HG03196 (cell line): ENCODE data around the gene UNC5B.

ENCODE experiments used
- ATAC-seq: cut with Tn5 transposase; IDR thresholded peaks from one replicate; pipeline ENCODE4 v1.9.1; 2021; ENCODE audit not compliant: unreplicated experiment

Gene UNC5B

DNA sequence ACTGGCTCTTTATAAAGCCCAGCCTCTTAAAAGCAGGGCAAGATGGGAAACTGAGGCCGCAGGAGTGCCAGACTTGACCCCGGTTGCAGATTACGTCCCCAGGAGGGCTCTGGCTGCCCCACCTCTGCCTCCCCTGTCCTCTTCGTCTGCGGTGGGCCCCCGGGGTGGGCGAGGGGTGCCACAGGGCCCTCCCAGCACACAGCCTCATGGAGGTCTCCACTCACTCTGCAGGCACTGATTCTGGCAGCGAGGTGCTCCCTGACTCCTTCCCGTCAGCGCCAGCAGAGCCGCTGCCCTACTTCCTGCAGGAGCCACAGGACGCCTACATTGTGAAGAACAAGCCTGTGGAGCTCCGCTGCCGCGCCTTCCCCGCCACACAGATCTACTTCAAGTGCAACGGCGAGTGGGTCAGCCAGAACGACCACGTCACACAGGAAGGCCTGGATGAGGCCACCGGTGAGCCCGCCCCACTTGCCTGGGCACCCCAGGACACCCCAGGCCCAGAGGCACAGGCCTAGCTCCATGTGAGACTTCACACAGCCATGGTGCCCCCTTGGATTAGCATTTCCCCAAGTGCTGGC lies 67.3 kb downstream of the UNC5B start:
- no peak for ATAC-seq

DNA sequence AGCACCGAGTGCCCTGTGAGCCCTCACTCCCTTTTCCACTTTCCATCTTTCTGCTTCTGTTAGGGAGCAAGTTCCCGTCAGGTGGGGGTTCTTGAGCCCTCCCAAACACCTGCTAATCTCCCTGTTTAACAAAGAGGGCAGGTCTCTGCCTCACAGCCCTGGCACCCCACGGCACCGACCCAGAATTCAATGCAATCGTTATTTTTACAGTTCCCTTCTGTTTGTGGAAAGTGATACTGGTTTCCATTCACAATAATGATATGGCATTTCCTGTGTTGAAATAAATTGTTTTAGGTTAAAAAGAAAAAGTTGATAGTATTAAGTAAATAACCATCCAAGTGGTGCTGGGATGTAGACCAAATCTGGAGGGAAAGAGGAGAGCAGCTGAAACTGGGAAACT lies 67.8 kb downstream of the UNC5B start:
- no peak for ATAC-seq

DNA sequence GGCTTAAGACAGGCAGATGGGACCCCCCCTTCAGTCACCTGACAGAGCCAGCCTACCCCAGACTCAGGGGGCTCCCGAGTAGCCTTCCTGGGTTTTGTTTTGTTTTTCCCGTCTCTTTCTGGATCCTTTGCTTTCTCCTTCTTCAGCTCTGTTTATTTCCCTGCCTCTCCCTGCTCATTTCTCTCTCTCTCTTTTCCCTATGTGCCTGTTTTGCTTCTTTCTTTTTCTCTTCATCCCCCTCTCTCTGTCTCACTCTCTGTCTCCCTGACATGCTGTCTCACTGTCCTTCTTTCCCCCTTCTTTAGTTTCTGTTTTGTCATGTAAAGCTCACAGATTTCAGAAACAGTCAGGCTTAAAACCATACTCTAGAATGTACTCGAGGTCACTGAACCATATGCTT lies 68.5 kb downstream of the UNC5B start:
- ATAC-seq: no peak

DNA sequence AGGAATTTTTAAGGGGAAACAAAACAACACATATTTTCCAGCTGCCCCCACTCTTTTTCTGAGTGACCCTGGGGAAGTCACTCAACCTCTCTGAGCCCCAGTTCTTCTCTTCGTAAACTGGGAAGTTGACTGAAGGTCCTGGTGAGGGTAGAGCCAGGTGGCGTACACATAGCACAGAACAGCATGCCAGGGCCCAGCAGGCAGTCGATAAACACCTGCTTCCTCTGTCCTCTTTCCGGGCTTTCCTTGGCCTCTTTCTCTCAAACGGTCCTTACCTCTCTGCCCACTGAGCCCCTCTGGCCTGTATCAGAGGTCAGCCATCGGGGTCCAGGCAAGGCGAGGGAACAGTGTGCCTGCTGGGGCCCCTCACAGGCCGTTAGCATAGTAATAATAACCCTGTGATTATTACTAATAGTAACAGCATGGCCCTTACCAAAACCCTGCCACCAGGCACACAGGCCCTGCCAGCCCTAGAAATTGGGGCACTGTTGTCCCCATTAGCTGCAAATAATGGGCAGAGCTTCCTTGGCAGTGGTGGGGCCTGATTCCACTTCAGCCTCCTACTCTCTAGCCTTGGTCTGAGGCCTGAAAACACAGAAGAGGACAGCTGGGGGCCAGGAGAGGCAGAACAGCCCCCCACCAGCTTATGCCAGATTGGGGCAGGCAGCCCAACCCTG lies 69.4 kb downstream of the UNC5B start:
- ATAC-seq: no peak

DNA sequence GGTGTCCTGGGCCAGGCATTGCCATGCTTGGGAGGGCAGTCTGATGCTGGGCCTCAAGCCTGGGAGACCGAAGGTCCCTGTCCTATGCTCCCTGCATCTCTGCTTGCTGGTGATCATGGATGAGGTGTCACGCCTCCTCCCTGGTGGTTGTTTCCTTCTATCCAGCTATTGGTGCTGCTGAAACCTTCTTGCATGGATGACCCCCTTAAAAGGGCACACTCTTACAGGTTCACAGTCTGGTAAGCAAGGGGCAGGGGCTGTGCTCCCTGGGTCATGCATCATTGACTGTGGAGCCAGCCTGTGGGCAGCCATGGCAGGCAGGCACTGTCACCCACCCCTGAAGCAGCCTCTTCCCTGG lies 69.9 kb downstream of the UNC5B start:
- no peak for ATAC-seq

GRCh38 chr10:71283410-71283809 lies 71.0 kb downstream of the UNC5B start:
- ATAC-seq: no peak

GRCh38 chr10:71283876-71284275 lies 71.5 kb downstream of the UNC5B start:
- ATAC-seq: no peak

- ATAC-seq: no peak
Observed at GRCh38 chr10:71284544-71285179, 72.3 kb downstream of the UNC5B start.

GRCh38 chr10:71285180-71285545 lies 72.8 kb downstream of the UNC5B start:
- no peak for ATAC-seq

GRCh38 chr10:71285986-71286385 lies 73.6 kb downstream of the UNC5B start:
- ATAC-seq: no peak

GRCh38 chr10:71286521-71287294 lies 74.3 kb downstream of the UNC5B start:
- no peak for ATAC-seq

DNA sequence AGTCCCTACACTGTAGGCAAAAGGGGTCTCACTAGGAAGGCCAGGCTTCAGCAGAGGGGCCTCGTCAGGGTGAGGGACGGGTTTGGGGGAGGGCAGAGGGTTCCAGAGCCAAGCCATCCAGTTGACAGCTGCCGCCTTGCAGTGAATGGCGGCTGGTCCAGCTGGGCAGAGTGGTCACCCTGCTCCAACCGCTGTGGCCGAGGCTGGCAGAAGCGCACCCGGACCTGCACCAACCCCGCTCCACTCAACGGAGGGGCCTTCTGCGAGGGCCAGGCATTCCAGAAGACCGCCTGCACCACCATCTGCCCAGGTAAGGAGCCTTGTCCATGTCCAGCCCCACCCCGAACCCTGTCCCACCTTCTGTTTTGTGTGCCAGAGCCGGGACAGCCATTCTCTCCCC lies 75.1 kb downstream of the UNC5B start:
- ATAC-seq: no peak

DNA sequence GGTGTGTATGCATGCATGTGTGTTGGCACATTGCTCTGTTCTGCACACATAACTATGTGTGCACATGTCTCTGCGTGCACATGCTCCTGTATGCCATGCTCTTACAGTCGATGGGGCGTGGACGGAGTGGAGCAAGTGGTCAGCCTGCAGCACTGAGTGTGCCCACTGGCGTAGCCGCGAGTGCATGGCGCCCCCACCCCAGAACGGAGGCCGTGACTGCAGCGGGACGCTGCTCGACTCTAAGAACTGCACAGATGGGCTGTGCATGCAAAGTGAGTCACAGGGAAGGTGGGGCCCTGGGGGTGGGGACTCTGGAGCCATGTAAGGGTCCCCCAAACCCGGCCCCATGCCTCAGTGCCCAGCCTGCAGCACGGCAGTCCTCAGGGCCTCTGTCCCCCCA lies 76.1 kb downstream of the UNC5B start:
- ATAC-seq: no peak

DNA sequence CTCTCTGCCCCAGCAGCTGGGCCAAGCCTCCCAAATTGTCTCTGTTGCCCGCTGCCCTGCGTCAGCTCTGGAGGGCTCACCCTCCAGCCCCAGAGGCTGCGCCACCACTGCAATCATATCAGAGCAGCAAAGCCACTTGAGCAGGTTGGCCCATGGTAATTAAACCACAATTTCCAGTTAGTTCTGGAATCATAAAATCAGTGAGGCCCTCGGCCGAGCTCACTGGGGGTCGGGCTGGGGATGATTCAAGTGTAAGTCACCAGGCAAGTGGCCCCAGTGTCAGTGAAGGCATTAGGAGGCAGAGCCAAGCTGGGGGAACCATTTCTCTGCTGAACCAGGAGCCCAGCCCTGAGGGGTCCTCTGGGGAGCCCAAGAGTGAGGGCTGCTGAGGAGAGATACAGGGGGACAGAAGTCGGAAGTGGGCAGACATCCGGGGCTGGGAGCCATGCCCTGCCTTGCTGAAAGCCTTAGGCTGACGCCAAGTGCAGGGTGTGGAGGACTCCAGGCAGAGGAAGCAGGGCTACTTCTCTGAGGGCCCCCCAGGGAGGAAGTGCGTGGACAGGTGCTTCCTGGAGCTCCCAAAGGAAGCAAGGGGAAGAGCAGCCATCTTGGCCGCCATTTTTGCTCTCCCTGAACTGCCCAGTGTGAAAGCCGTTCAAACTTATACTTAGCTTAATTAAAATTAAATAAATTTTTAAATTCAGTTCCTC lies 77.2 kb downstream of the UNC5B start:
- ATAC-seq: no peak

DNA sequence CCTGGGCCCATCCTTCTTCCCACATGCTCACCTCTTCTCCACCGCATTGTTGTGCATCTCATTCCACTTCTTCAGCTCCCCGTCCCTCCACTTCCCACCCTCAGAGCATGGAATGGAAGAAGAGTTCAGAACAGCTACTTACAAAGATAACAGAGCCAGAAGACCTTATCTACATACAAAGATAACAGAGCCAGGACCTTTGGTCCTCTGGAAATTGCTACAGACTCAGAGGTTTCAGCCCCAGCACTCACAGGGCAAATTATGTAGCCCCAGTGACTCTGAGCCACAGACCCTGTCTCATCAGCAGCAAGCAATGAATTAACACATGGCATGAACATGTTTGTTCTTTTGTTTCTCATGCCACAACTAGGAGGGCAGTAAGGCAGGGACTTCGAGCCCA lies 78.0 kb downstream of the UNC5B start:
- no peak for ATAC-seq

- no peak for ATAC-seq
Observed at GRCh38 chr10:71290806-71291527, 78.6 kb downstream of the UNC5B start.

GRCh38 chr10:71291528-71291900 lies 79.1 kb downstream of the UNC5B start:
- no peak for ATAC-seq

DNA sequence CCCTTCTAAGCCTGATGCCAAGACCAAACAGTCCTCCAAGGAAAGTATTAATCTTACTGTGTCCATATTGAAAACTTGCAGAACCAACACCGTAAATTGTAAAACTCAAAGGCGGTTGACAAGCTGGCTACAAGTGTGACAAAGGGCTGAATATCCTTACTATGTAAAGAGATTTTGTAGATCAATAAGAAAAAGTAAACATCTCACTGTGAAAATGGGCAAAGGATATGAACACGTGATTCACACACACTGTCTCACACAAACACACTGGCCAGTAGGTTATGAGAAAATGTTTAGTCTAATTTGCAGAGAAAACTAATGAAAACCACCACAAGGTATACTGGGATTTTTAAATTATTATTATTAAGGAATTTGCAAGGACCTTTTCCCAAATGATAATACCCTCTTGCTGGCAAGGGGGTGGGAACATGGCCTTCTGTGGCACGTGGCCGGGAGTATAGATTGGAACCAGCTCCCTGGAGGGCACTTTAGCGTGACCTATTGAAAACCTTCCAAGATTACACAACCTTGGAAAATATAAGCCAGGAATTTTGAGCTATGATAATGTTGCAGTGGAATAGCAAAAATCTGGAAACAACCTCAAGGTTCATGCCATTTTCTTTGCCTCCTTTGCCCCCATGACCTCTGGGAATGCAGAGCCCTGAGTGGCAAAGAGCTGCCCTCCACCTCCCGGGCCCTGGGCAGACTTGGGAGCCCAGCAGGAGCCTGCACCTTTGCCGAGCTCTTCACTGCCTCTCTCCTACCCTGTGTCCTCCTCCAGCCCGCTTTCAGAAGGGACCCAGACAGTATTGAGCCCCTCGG lies 80.5 kb downstream of the UNC5B start:
- no peak for ATAC-seq

DNA sequence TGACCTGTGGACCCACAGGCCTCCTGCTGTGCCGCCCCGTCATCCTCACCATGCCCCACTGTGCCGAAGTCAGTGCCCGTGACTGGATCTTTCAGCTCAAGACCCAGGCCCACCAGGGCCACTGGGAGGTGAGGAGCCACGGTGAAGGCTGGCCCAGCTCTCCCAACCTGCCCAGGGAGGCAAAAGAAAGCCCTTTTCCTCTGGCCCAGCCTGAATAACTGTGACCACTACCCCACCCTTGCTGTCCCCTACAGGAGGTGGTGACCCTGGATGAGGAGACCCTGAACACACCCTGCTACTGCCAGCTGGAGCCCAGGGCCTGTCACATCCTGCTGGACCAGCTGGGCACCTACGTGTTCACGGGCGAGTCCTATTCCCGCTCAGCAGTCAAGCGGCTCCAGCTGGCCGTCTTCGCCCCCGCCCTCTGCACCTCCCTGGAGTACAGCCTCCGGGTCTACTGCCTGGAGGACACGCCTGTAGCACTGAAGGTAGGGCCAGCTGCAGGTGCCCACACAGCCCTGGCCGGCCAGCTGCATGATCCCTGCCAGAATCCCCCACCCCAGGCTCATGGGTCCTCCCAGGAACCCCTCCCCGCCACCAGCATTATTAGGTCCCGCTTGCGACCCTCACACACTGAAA lies 81.2 kb downstream of the UNC5B start:
- ATAC-seq: no peak
